ENCODE results near the gene EFHD2. TPM values are rescaled to one million over a fixed set of nuclear protein-coding genes. Genes with fewer than 3 reads are reported as not detected.

Gene EFHD2
- total RNA-seq, 1 donor from 2014 or later: 38.3 TPM

Other genes with a start within 250 kb of the EFHD2 start
- gene FHAD1, start 162.7 kb upstream of the EFHD2 start, total RNA-seq: 0.32 TPM
- not detected for gene CTRC, start 28.6 kb downstream of the EFHD2 start, total RNA-seq
- gene CELA2A, start 46.8 kb downstream of the EFHD2 start, total RNA-seq: 0.36 TPM
- not detected for gene CELA2B, start 66.2 kb downstream of the EFHD2 start, total RNA-seq
- gene CASP9, start 114.3 kb downstream of the EFHD2 start, total RNA-seq: 10.1 TPM
- gene DNAJC16, start 117.0 kb downstream of the EFHD2 start, total RNA-seq: 19.8 TPM
- 1.4 TPM for gene AGMAT, start 175.2 kb downstream of the EFHD2 start, total RNA-seq
- 49.9 TPM for gene DDI2, start 207.6 kb downstream of the EFHD2 start, total RNA-seq

Measured in esophagus mucosa (tissue), 1 donor.